NCI-H510A treated with DMSO at 0.1 percent for 48 hours (cell line): ENCODE data around the gene RUVBL2.
A peak's percentile ranks its signal among the peaks of the same experiment; 100 is the strongest.

Source experiments
- DNase-seq: peaks from one replicate; lab custom pipeline; 2025; lab: John Stamatoyannopoulos, UW

RUVBL2 gene

DNA sequence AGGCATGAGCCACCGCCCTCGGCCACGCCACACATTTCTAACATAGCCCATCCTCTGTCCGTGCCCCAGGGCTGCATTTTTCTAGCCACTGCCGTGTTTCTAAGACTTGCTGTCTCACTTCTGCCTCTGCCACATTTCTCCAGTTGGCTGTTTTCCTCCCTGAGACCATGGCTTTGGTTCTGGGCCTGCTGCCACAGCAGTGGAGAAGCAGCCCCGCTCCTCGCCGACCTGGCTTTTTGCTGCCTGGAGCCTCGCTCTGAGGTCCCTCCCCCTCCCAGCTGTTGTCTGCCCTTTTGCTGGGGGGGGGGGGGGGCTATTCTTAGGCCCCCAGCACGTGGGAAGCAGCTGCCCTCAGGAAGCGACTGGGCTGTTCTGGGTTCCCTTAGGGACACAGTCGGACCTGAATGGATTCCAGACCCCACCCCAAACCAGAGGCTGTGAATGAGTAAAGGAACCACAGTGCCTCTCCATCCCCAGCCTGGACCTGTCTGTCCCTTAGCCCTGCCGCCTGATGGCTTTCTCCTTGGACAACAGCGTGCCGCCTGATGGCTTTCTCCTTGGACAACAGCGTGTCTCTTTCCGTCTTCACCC lies 3.9 kb upstream of the RUVBL2 start:
- DNase-seq: no peak

DNA sequence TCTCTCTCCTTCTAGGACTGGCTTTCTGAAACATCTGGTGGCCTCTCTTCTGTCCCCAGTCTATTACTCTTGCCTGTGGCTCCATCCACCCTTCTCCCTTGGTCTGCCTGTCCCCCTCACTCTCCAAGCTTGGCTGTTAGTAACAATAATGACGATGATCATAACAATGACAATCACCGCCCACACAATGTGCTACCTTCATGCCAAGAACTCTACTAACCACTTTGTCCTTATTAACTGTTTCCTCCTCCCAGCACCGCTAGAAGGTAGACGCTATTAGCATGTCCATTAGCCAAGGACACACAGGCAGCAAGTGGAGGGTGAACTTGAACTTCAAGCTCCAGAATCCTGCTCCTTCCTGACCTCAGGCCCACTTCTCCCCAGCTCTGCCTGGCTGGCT lies 3.3 kb upstream of the RUVBL2 start:
- no peak for DNase-seq

DNA sequence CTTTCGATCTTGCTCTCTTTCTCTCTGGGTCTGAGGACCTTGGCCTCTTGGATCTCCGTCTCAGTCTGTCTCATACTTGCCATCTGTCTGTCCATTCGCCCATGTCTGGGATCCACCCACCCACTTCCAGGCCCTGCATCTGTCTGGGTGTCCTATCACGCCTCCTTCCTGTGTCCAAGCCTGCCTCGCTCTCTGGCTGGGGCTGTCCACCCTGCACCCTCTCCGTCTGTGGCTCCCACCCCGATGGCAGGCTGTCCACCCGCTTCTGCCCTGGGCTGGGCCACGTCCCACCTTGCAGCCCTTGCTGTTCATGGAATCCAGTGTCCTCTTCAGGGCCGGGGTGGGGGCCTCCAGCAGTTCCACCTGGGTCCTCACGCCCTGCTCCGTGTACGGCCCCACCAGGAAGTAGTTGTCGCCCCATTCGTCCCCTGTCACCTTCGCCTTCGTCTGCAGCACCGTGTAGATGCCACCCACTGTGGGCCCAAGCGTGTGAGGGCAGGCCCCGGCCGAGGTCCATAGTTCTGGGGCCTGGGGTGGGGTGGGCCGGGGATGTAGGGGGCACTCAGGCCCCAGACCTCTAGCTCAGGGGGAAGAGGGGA lies 2.6 kb upstream of the RUVBL2 start:
- no peak for DNase-seq

DNA sequence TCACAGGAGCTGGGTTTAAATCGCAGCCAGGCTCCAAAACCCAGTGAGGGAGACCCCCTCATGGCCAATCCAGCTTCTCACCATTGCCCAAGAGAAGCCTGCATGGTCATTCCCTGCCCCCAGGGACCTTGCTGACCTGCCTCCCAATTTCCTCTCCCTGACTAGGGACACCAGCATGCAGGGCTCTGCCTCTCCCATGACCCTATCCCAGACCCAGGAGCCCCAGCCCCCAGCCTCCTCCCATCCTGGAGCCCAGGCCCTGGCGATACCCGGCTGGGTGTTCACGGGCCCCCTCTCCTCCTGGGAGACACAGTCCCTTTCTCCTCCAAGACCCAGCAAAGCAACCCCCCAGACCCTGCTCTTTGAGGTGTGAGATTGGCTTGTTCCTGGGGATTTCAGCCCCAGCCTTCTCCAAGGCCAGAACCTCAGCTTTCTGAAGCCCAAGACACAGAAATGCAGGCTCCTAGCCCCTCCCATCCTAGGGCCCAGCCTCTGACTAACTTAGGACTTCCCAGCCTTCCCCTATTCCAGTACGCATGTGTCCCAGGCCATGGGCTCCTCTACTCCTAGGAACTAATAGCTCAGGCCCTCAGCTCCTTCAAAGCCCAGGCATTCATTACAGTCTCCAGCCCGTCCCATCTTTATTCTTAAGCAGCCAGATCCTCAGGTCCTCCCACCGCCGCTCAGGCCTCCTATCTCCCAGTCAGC lies 1.7 kb upstream of the RUVBL2 start:
- DNase-seq: no peak

DNA sequence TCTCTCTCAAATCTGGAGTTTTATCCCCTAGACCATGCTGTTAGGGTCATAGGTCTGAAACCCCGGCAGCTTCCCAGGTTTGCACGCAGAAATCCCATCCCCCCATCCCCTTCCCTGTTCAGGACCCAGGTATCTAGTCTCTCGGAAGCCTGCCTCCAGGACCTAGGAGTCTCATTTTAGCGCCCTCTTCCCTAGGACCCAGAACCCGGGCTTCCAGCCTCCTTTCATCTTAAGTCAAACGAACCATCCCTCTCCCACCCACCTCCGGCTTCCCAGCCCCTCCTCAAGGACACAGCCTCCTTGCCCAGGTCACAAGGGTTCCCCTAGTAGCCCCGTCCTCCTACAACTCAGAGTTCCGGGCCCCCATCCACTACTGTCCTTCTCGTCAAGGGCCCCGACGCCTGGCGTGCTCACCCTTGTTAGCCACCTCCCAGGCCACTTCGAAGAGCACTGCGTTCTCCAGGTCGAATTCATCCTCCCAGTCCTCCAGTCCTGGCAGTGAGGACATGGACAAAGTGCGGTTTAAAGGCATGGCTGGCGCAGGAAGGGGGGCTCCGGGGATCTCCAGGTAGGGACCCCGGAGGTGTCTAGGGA lies 1.0 kb upstream of the RUVBL2 start:
- no peak for DNase-seq

DNA sequence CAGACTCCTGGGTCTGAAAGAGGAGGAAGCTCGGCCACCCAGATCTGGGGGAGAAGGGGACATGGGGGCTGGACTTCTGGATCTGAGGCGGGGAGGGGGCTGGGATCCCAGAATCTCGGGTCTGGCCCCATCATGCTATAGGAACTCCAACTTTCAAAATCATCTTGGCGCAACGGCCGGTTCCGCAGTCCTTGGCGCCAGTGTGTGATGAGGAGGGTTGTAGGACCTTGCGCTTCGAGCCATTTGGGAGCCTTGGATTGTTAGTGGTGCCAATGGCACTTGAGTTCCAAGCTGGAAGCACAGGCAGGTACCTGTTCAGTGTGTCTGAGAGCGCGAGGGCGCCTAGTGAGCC lies 324 bp downstream of the RUVBL2 start:
- DNase-seq: no peak

DNA sequence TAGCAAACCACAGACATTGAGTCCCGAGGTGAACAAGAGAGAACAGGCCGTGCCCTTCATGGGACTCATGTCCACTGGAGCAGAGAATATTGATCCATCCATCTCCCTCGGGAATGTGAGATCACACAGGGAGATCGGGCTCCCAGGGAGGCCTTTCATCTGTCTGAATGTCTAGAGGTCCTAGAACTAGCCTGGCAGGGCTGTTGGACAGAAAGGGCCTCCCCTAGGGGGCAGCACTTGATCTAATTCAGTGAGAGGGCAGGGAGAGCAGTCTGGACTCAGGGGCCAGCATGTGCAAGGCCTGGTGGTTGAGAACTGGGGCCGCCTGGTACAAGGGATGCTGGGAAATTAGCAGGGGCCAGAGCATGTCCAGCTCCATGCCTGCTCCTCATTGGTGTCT lies 4.3 kb downstream of the RUVBL2 start:
- peak; percentile 19 for DNase-seq

DNA sequence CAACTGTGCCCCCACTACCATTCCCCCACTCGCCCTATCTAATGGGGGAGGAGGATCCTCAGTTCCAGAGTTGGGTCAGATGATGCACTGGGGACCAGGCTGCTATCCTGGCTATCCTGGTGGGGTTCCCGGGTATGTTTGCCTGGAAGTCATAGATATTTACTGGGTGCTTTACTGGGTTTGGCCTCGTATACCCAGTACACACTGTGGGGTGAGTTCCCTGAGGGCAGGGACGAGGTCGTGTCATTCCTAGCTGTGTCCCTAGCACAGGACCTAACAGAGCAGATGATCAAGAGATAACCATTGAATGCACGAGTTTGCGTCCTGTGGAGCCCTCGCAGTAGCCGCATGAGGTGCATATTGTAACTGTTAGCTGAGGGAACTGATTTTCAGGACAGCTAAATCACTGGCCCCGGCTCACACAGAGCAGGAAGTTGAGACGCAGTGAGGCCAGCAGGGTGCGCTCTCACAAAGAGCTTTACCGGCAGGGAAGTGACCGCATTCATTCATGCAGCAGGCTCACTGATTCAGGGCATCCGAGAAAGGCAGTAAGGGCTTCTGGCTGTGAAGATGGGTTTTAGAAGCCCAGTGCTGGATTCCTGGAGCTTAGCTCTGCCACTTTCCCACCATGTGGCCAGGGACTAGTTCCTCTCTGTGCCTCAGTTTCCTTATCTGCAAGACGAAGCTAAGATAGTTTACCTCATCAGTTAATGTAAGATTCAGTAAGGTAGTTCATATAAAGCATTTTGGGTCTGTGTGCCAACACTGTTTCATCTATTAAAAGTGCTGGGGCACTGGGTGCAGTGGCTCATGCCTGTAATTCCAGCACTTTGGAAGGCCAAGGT lies 6.0 kb downstream of the RUVBL2 start:
- no peak for DNase-seq

DNA sequence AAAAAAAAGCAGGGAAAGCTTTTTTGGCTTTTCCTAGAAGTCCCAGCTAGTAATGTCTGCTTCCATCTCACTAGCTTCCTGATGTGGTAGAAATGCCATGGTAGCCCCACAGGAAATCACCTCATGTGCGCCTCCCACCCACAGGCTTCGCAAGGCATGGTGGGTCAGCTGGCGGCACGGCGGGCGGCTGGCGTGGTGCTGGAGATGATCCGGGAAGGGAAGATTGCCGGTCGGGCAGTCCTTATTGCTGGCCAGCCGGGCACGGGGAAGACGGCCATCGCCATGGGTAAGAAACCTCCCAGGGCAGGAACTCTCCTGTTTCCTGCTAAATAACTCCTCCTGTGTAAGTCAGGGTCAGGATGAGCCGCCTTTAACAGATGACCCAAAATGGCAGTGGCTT lies 10.4 kb downstream of the RUVBL2 start:
- no peak for DNase-seq

DNA sequence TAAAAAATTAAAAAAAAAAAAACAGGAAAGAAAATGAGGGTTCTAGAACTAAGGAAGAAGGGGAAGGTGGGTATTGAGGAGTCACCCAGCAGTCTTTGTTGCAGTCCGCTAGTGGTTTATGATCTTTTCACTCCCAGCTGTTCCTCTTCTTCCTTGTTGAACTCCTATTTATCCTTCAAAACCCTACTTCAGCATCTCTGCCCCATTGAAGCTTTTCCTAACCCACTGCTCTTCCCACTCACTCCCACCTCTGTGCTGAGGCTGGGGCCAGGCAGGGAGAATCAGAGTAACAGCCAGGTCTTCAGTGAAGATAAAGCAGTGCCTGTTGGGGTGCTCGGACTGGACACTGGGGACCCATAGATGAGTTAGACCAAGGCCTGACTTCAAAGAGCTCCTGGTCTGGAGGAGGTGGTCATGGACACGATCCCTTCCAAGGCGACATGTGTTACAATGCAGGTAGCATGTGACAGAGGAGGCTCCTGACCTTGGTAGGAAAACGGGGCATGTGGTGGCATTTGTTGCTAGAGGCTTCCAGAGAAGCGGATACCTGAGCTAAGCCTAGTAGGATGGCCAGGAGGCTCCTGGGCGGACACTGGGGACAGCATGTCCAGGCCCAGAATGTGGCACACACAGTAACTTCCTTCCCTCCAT lies 11.4 kb downstream of the RUVBL2 start:
- no peak for DNase-seq

DNA sequence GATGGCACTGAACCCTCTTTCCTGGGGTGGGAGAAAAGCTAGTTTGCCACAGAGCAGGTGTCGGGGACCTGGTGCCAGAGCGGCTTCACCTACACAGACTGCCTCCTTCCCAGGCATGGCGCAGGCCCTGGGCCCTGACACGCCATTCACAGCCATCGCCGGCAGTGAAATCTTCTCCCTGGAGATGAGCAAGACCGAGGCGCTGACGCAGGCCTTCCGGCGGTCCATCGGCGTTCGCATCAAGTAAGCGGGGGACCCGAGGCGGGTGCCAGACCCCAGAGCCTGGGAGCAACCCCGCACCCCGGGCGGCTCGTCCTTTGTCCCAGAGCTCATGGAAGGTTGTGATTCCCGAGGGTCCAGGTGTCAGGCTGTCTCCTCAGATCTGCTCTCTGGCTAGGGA lies 13.2 kb downstream of the RUVBL2 start:
- no peak for DNase-seq

DNA sequence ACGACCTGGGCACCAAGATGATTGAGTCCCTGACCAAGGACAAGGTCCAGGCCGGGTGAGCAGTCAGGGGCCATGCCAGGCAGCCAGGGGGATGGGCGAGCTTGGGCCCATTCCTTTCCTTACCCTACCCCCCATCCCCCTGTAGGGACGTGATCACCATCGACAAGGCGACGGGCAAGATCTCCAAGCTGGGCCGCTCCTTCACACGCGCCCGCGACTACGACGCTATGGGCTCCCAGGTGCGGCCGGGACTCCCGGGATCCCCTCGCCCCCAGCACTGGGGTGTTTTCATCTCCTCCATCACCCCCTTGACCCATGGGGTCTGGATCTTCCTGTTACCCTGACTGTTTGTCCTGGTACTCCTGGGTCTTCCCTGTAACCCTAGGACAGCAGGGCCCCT lies 16.1 kb downstream of the RUVBL2 start:
- no peak for DNase-seq

DNA sequence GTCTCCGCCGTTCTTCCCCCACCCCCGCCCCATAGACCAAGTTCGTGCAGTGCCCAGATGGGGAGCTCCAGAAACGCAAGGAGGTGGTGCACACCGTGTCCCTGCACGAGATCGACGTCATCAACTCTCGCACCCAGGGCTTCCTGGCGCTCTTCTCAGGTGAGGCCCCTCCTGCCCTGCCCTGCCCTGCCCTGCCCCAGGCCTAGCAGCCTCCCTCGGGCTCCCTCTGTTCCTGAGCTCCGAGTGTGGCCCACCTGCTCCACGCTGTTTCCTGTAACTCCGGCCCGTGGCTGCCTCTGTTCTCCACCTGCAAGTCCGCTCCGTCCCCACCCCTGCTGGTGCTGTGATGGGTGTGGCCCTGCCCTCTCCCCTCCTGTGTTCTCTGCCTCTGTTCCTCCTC lies 16.8 kb downstream of the RUVBL2 start:
- no peak for DNase-seq

DNA sequence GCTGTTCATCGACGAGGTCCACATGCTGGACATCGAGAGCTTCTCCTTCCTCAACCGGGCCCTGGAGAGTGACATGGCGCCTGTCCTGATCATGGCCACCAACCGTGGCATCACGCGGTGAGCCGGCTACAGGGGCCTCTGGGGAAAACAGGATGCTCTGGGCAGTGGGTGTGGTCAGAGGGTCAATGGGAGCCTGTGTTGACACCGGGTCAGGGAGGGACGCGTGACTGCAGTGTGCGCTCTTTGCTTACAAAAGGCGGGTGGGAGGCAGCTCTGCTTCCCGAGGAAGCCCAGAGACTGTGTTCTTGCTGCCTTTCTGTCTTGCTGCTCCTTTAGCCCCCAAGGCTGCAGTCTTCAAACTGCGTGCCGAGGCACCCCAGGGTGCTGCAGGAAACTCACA lies 17.5 kb downstream of the RUVBL2 start:
- DNase-seq: no peak

DNA sequence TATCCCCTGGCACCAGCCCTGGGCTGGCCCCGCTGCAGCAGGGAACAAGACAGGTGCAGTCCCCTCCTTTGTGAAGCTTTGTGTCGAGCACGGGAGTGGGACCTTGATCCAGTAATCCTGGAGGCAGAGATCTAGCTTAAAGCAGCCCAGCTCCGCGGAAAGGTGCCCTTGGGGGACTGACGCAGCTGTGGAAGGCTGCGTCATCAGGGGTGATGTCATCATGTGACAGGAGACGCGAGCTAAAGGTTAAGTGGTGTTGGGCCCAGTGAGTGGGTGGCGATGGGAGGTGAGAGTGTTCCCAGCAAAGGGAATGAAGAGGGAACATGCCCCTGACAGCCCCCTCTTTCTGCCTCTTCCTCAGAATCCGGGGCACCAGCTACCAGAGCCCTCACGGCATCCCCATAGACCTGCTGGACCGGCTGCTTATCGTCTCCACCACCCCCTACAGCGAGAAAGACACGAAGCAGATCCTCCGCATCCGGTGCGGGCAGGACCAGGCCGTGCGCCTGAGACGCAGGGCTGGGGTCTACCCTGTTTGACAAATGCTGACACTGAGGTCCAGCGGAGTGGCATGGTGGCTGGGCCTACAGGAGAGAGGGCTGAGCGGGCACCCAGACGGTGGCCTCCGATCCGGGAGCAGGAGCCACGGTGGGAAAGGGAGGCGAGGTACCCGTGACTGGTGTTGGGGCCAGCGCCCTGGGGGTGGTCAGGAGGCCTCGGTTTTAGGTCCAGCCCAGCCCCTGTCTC lies 20.6 kb downstream of the RUVBL2 start:
- DNase-seq: no peak

DNA sequence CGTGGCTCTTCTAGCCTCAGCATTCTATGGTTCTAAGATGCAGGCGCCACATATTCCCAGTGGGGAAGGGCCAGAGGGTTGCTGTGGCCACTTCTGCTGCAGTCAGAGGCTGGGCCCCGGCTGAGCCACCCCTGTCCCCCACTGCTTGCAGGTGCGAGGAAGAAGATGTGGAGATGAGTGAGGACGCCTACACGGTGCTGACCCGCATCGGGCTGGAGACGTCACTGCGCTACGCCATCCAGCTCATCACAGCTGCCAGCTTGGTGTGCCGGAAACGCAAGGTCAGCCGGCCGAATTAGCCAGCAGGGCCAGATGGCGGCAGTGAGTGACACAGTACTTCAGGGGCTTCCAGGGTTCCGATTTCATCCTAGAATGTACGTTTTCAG lies 21.2 kb downstream of the RUVBL2 start:
- no peak for DNase-seq

DNA sequence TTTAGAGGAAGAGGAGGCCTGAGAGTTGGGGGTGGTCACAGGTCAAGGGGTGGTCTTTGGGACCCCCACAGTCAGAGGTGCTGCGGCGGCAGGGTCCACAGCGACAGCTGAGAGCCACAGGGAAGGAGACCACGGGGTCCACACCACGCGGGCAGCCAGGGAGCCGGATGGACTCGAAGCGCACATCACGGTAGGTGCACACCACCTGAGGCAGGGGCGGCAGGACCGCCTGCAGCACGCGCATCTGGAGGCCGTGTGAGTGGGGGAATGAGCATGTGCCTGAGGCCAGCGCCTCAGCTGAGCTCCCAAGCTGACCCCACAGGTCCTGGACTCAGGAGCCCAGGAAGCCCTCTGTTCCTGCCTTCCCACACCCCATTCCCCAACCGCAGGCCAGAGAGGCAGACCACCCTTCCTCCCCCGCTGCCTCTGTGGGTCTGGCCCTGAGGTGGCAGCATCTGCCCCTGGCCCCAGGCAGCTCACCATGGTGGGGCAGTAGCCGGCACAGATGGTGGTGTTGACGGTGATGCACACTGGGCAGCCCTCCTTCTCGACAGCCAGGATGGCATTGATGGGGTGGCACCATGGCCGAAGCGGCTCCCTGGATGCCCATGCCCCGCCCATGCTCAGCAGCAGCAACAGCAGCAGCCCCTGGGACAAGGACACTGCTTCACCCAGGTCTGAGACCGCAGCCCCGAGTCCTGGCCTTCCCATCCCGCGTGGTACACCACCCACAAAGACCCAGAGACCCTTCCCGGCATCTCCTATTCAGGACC lies 22.6 kb downstream of the RUVBL2 start:
- no peak for DNase-seq

DNA sequence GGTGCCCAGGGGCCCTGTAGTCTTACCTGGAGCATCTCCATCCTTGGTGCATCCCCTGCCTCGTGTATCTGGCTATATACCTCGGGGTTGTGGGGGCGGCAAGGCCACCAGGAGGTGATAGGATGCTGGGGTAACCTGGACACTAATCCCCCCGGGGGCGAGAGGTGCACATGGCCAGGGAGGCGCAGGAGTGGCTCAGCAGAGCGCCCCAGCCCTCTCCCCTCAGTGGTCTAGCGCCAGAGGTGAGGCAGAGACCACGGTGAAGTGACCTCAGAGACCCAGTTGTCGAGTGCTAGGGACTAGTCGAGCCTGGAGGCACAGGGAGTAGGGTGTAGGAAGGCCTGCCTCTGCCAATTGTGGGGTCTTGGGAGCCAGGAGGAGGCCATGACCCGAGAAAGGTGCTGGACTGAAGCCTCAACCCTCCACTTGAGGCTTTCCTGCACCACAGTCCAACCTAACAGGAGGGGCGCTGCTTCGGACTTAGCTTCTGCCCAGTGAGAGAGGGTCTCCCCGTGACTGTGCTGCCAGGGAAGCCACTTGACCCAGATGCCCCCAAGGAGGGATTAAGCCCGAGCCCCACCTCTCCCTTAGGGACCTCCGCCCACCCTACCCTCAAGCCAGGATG lies 23.5 kb downstream of the RUVBL2 start, which contains the start of gene LHB:
Gene LHB (minus strand): TSS at position 51 of the 625 bp plus-strand sequence. CDS start 10 bp downstream, at position 41.
- no peak for DNase-seq

DNA sequence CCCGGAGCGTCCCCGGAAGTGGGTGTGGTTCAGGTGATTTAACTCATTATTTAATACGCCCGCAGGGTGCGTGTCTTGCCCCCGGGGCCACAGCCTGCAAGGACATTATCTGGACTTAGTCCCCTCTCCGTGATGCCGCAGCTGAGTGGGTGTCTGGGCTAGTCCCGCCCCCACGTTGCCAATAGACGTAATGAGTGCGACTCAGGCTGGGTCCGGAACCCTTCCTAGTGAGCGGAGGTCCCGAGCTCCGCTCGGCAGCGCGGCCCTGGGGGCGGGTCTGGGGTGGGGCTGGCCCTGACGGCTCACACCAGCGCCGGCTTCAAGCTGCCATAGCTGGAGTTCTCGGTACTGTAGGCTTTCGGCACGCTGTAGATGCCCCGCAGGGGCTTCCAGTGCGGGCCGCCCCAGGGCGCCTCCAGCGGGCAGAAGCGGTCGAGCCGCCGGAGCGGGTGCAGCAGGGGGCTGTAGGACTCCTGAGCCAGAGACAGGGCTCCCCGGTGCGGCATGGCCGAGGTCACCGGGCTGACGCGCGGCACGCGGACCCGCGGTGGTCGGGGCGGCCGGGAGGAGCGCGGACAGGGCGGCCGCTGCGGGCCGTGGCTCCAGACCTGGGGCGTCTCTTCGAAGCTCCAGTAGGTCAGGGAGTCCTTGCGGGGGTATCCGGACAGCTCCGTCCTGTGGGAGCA lies 24.1 kb downstream of the RUVBL2 start:
- peak; percentile 19 for DNase-seq
